Measurements from ENCODE around the gene ADGRB2.

- TF ChIP-seq CTCF (conservative IDR thresholded peaks at IDR 0.05 in 1 of 2, IDR thresholded peaks at IDR 0.05 in 1 of 2; ENCODE audit: extremely low read depth in 1 of 2, insufficient read depth in 1 of 2, low read depth in 1 of 2, low read length in 2 of 2) (no peak), EZH2 (IDR thresholded peaks at IDR 0.05; ENCODE audit: borderline replicate concordance, low read length) (no peak)
Measured at GRCh38 chr1:31695327-31695726, 68.8 kb downstream of the ADGRB2 start.

Data from mammary epithelial cell (primary cell).